Neural progenitor cell (in vitro differentiated cells): Measurements from ENCODE around the gene EXD3. TPM values are rescaled to one million over a fixed set of nuclear protein-coding genes. Genes with fewer than 3 reads are reported as not detected.

Experiments
- DNase-seq: peaks from one replicate; pipeline ENCODE4 v3.0.0-alpha.2; 2016; ENCODE audit warnings: low spot score
- H2AFZ ChIP-seq: fragments of 200-600 bp; sonication (generic); replicated peaks from 2 replicates; pipeline ENCODE4 v1.6.1; 2016; ENCODE audit warnings: antibody characterized with exemption
- H3F3A ChIP-seq: fragments of 200-600 bp; sonication (generic); 2 replicates; pipeline ENCODE4 v1.6.1; 2016; ENCODE audit warnings: antibody characterized with exemption, low read depth
- H3K27ac ChIP-seq: fragments of 200-600 bp; sonication (generic); 2 replicates; pipeline ENCODE4 v1.5.1; 2016; ENCODE audit warnings: mild to moderate bottlenecking
- H3K27me3 ChIP-seq: fragments of 200-600 bp; sonication (generic); 2 replicates; pipeline ENCODE4 v1.6.1; 2016; ENCODE audit warnings: mild to moderate bottlenecking, moderate library complexity
- H3K36me3 ChIP-seq: fragments of 200-600 bp; sonication (generic); 2 replicates; pipeline ENCODE4 v1.5.1; 2016
- H3K4me1 ChIP-seq: fragments of 200-600 bp; sonication (generic); 2 replicates; pipeline ENCODE4 v1.6.1; 2016; ENCODE audit warnings: mixed run types
- H3K4me2 ChIP-seq: fragments of 200-600 bp; sonication (generic); 2 replicates; pipeline ENCODE4 v1.6.1; 2016
- H3K4me3 ChIP-seq: fragments of 200-600 bp; sonication (generic); 2 replicates; pipeline ENCODE4 v1.5.1; 2016
- H3K79me2 ChIP-seq: fragments of 200-600 bp; sonication (generic); 2 replicates; pipeline ENCODE4 v1.6.1; 2016; ENCODE audit warnings: low read depth
- H3K9ac ChIP-seq: fragments of 200-600 bp; sonication (generic); 2 replicates; pipeline ENCODE4 v1.6.1; 2016
- H3K9me3 ChIP-seq: fragments of 200-600 bp; sonication (generic); 2 replicates; pipeline ENCODE4 v1.5.1; 2016; ENCODE audit warnings: low read depth
- H4K20me1 ChIP-seq: fragments of 200-600 bp; sonication (generic); 2 replicates; pipeline ENCODE4 v1.6.1; 2016; ENCODE audit warnings: low read depth
- H3K27ac Mint-ChIP-seq: 3 replicates; pipeline ENCODE4 v1.8.0; 2021; ENCODE audit warnings: mixed read lengths
- H3K27me3 Mint-ChIP-seq: 2 replicates; pipeline ENCODE4 v1.8.0; 2022; ENCODE audit warnings: low read depth, mild to moderate bottlenecking, inconsistent platforms, moderate library complexity, mixed read lengths; ENCODE audit not compliant: insufficient read depth
- H3K36me3 Mint-ChIP-seq: 3 replicates; pipeline ENCODE4 v1.8.0; 2021; ENCODE audit warnings: mixed read lengths
- H3K4me1 Mint-ChIP-seq: 3 replicates; pipeline ENCODE4 v1.8.0; 2021; ENCODE audit warnings: mixed read lengths
- H3K4me3 Mint-ChIP-seq: 3 replicates; pipeline ENCODE4 v1.8.0; 2021; ENCODE audit warnings: mild to moderate bottlenecking, moderate library complexity, mixed read lengths
- H3K9me3 Mint-ChIP-seq: 3 replicates; pipeline ENCODE4 v1.8.0; 2020; ENCODE audit warnings: mixed read lengths
- EZH2 ChIP-seq: fragments of 200-600 bp; sonication (generic); IDR thresholded peaks from 2 replicates; pipeline ENCODE4 v1.6.1; 2017; ENCODE audit warnings: antibody characterized with exemption, mild to moderate bottlenecking, moderate library complexity
- EZH2phosphoT487 ChIP-seq: fragments of 200-600 bp; sonication (generic); IDR thresholded peaks from 2 replicates; pipeline ENCODE4 v1.6.1; 2017; ENCODE audit warnings: antibody characterized with exemption
- total RNA-seq: library from RNA; depleted of rRNA; stranded (reverse); fragments of >200 nt; gene quantifications from 2 replicates; pipeline ENCODE4 v1.2.3, GENCODE V29; 2015; ENCODE audit warnings: low replicate concordance
- TF ChIP-seq, protein P1 (sequence below): fragments of 200-600 bp; sonication (generic); IDR thresholded peaks from 2 replicates; pipeline ENCODE4 v1.5.1; 2017; ENCODE audit warnings: antibody characterized with exemption, mild to moderate bottlenecking

EXD3 gene
- total RNA-seq, 1 donor from 2014 or later: 4.7 TPM

DNA sequence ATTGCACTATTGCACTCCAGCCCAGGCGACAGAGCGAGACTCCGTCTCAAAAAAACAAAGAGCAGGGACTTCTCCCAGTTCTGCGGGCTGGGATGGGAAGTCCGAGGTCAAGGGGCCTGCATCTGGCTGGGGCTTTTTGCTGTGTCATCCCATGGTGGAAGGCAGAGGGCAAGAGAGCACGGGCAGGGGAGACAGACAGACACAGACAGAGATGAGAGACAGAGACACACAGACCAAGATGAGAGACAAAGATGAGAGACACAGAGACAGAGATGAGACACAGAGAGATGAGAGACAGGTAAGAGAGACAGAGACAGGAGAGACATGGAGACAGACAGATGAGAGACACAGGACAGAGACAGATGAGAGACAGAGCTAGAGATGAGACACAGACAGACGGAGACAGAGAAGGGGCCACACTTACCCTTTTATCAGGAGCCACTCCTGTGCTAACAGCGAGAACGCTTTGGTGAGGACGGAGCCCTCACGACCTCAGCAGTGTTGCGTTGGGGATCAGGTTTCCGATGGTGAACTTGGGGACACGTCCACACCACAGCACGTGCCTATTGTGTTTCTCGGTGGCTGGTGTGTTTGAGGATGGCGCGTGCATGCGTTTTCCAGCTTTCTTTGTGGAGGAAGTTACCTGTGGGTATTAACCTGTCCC lies 154.3 kb downstream of the EXD3 start:
- Histone ChIP-seq H3K36me3 (no peaks in the 10 kb centered on the region), H3K9me3 (no peaks in the 10 kb centered on the region), H3K9ac (no peak overlapping the region), H4K20me1 (no peaks in the 10 kb centered on the region), H3F3A (no peaks in the 10 kb centered on the region), H3K27ac (no peak overlapping the region), H3K4me3 (no peak overlapping the region), H3K4me2 (no peak overlapping the region), H3K79me2 (no peaks in the 10 kb centered on the region), H3K27me3 (no peaks in the 10 kb centered on the region), H2AFZ (no peak overlapping the region), H3K4me1 (no peaks in the 10 kb centered on the region)
- no peaks in the 10 kb centered on the region for H3K9me3 Mint-ChIP-seq
- H3K4me3 Mint-ChIP-seq: no peak overlapping the region
- no peak for DNase-seq
- H3K27me3 Mint-ChIP-seq: no peaks in the 10 kb centered on the region
- H3K4me1 Mint-ChIP-seq: no peaks in the 10 kb centered on the region
- peaks cover 8% of the 10 kb centered on the region for H3K36me3 Mint-ChIP-seq
- TF ChIP-seq, protein P1, sequence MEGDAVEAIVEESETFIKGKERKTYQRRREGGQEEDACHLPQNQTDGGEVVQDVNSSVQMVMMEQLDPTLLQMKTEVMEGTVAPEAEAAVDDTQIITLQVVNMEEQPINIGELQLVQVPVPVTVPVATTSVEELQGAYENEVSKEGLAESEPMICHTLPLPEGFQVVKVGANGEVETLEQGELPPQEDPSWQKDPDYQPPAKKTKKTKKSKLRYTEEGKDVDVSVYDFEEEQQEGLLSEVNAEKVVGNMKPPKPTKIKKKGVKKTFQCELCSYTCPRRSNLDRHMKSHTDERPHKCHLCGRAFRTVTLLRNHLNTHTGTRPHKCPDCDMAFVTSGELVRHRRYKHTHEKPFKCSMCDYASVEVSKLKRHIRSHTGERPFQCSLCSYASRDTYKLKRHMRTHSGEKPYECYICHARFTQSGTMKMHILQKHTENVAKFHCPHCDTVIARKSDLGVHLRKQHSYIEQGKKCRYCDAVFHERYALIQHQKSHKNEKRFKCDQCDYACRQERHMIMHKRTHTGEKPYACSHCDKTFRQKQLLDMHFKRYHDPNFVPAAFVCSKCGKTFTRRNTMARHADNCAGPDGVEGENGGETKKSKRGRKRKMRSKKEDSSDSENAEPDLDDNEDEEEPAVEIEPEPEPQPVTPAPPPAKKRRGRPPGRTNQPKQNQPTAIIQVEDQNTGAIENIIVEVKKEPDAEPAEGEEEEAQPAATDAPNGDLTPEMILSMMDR: no peak
- TF ChIP-seq EZH2 (no peak), EZH2phosphoT487 (no peak)
- H3K27ac Mint-ChIP-seq: no peak overlapping the region

DNA sequence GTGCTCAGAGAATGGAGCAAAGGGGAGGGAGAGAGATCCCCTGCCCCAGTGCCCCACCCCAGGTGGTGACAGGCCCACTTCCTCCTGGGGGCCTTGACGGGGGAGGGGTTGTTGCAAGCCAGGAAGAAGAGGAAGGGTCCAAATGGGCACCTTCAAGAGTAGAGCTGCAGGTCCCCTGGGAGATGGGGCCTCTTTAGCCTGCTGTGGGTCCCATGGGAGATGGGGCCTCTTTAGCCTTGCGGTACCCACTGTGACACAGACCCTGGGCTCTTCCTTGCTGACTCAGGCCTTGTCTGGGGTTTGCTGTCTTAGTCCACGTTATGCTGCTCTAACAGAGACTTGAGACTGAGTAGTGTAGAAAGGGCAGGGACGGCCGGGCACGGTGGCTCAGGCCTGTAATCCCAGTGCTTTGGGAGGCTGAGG lies 155.0 kb downstream of the EXD3 start:
- no peaks in the 10 kb centered on the region for H3F3A ChIP-seq
- no peak overlapping the region for H2AFZ ChIP-seq
- H3K9me3 Mint-ChIP-seq: no peaks in the 10 kb centered on the region
- DNase-seq: no peak
- H3K27me3 Mint-ChIP-seq: no peaks in the 10 kb centered on the region
- H3K4me3 ChIP-seq: no peak overlapping the region
- TF ChIP-seq EZH2: no peak
- TF ChIP-seq EZH2phosphoT487: no peak
- TF ChIP-seq, protein P1: no peak
- no peak overlapping the region for H3K27ac ChIP-seq
- no peak overlapping the region for H3K4me2 ChIP-seq
- no peaks in the 10 kb centered on the region for H3K4me1 Mint-ChIP-seq
- no peaks in the 10 kb centered on the region for H3K79me2 ChIP-seq
- H3K27ac Mint-ChIP-seq: no peak overlapping the region
- no peaks in the 10 kb centered on the region for H3K9me3 ChIP-seq
- H3K9ac ChIP-seq: no peak overlapping the region
- no peaks in the 10 kb centered on the region for H3K27me3 ChIP-seq
- H3K36me3 ChIP-seq: no peaks in the 10 kb centered on the region
- no peaks in the 10 kb centered on the region for H4K20me1 ChIP-seq
- peaks cover 8% of the 10 kb centered on the region for H3K36me3 Mint-ChIP-seq
- no peak overlapping the region for H3K4me3 Mint-ChIP-seq
- no peaks in the 10 kb centered on the region for H3K4me1 ChIP-seq

DNA sequence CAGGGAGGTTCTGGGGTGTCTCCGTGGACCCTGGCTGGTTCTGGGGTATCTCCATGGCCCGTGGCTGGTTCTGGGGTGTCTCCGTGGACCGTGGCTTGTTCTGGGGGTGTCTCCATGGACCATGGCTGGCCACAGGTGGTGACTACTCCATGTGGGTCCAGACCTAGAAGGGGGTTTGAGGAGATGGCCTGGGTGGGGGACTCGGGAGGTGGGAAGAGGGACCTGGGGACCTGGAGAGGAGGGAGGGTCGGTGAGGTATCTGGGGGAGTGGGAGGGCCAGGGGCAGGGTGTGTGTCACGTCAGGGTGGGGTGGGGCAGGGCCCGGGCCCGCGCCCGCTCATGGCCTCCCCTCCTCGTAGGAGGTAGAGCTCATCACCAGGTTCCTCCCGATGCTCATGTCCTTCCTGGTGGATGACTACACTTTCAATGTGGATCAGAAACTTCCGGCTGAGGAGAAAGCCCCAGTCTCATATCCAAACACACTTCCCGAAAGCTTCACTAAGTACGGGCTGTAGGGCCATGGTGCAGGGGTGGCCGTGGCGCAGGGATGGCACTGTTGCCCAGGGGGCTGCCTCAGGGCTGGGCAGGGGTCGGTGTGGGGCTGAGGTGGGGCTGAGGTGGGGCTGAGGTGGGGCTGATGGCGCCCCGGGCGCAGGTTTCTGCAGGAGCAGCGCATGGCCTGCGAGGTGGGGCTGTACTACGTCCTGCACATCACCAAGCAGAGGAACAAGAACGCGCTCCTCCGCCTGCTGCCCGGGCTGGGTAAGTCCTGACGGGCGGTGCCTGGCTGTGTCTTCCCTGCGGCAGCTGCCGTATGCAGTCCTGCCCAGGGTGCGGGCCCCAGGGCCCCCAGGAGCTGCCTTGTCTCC lies 156.1 kb downstream of the EXD3 start:
- no peaks in the 10 kb centered on the region for H3K9me3 ChIP-seq
- H3K4me3 ChIP-seq: no peak overlapping the region
- H4K20me1 ChIP-seq: no peaks in the 10 kb centered on the region
- H3K4me1 ChIP-seq: no peaks in the 10 kb centered on the region
- no peaks in the 10 kb centered on the region for H3K79me2 ChIP-seq
- Mint-ChIP-seq H3K36me3 (peaks cover 9% of the 10 kb centered on the region), H3K9me3 (no peaks in the 10 kb centered on the region), H3K27me3 (no peaks in the 10 kb centered on the region), H3K4me3 (no peak overlapping the region), H3K4me1 (peaks cover under 1% of the 10 kb centered on the region), H3K27ac (no peak overlapping the region)
- H3K36me3 ChIP-seq: no peaks in the 10 kb centered on the region
- no peak for DNase-seq
- no peak overlapping the region for H3K9ac ChIP-seq
- TF ChIP-seq, protein P1: no peak
- TF ChIP-seq EZH2: no peak
- no peak for TF ChIP-seq EZH2phosphoT487
- H2AFZ ChIP-seq: no peak overlapping the region
- peaks cover 3% of the 10 kb centered on the region for H3F3A ChIP-seq
- no peak overlapping the region for H3K27ac ChIP-seq
- no peak overlapping the region for H3K4me2 ChIP-seq
- H3K27me3 ChIP-seq: no peaks in the 10 kb centered on the region
